Measurements from ENCODE around the gene PRCP. TPM values are rescaled to one million over a fixed set of nuclear protein-coding genes. Genes with fewer than 3 reads are reported as not detected.

PRCP gene
- total and polyA plus RNA-seq, 2 donors from 2014 or later, result 115 to 202 TPM

- H3K9ac ChIP-seq (ENCODE audit: low read length in 3 of 3), result no peak overlapping the region
- no peak for TF ChIP-seq CTCF (IDR thresholded peaks at IDR 0.05; ENCODE audit: borderline replicate concordance, extremely low read depth, insufficient read depth)
These were observed 34.4 kb downstream of the PRCP start for GRCh38 chr11:82865841-82866240.

GRCh38 chr11:82864268-82864667 is 36.0 kb downstream of the PRCP start:
- intact Hi-C loops (cut with DNase I), result no loop called here
- peak; percentile 51 for FAIRE-seq

More at GRCh38 chr11:82865841-82866240, 34.4 kb downstream of the PRCP start:
- intact Hi-C loops (cut with DNase I), result no loop called here
- Histone ChIP-seq H3K27me3 (ENCODE audit: control insufficient read depth, insufficient read depth, low read length) (no peaks in the 10 kb centered on the region), H3K4me1 (ENCODE audit: control insufficient read depth in 2 of 3, insufficient read depth in 2 of 3, low read depth in 1 of 3, low read length in 3 of 3) (peaks cover 0 to 14% (median 9%) of the 10 kb centered on the region in 3 donors), H3K27ac (ENCODE audit: low read depth in 2 of 2, low read length in 2 of 2) (no peak overlapping the region), H3K4me3 (ENCODE audit: low read length in 3 of 3) (no peak overlapping the region), H3K9me3 (ENCODE audit: control insufficient read depth in 2 of 3, insufficient read depth in 1 of 3, low read length in 3 of 3) (no peaks in the 10 kb centered on the region), H3K36me3 (ENCODE audit: control insufficient read depth in 2 of 3, insufficient read depth in 3 of 3, low read length in 3 of 3) (no peaks in the 10 kb centered on the region)
- no peak for DNase-seq
- no peak for FAIRE-seq

GRCh38 chr11:82863209-82863608 is 37.0 kb downstream of the PRCP start:
- Histone ChIP-seq H3K27me3 (ENCODE audit: control insufficient read depth, insufficient read depth, low read length) (no peaks in the 10 kb centered on the region), H3K9me3 (ENCODE audit: control insufficient read depth in 2 of 3, insufficient read depth in 1 of 3, low read length in 3 of 3) (no peaks in the 10 kb centered on the region), H3K36me3 (ENCODE audit: control insufficient read depth in 2 of 3, insufficient read depth in 3 of 3, low read length in 3 of 3) (no peaks in the 10 kb centered on the region), H3K9ac (ENCODE audit: low read length in 3 of 3) (no peak overlapping the region), H3K4me1 (ENCODE audit: control insufficient read depth in 2 of 3, insufficient read depth in 2 of 3, low read depth in 1 of 3, low read length in 3 of 3) (peaks cover 0 to 9% (median 5%) of the 10 kb centered on the region in 3 donors), H3K27ac (ENCODE audit: low read depth in 2 of 2, low read length in 2 of 2) (no peak overlapping the region), H3K4me3 (ENCODE audit: low read length in 3 of 3) (no peak overlapping the region)
- FAIRE-seq (no peak), DNase-seq (no peak)
- intact Hi-C loops (cut with DNase I), result no loop called here
- TF ChIP-seq CTCF (IDR thresholded peaks at IDR 0.05; ENCODE audit: borderline replicate concordance, extremely low read depth, insufficient read depth), result no peak

More at GRCh38 chr11:82864268-82864667, 36.0 kb downstream of the PRCP start:
- H3K9ac ChIP-seq (ENCODE audit: low read length in 3 of 3), result no peak overlapping the region
- H3K4me3 ChIP-seq (ENCODE audit: low read length in 3 of 3), result no peak overlapping the region
- H3K9me3 ChIP-seq (ENCODE audit: control insufficient read depth in 2 of 3, insufficient read depth in 1 of 3, low read length in 3 of 3), result no peaks in the 10 kb centered on the region
- H3K27me3 ChIP-seq (ENCODE audit: control insufficient read depth, insufficient read depth, low read length), result no peaks in the 10 kb centered on the region
- TF ChIP-seq CTCF (IDR thresholded peaks at IDR 0.05; ENCODE audit: borderline replicate concordance, extremely low read depth, insufficient read depth), result peak; percentile 63
- H3K27ac ChIP-seq (ENCODE audit: low read depth in 2 of 2, low read length in 2 of 2), result no peak overlapping the region
- DNase-seq, result peak; percentile 48 to 73 (median 61)
- peaks cover 0 to 6% (median 3%) of the 10 kb centered on the region in 3 donors for H3K4me1 ChIP-seq (ENCODE audit: control insufficient read depth in 2 of 3, insufficient read depth in 2 of 3, low read depth in 1 of 3, low read length in 3 of 3)
- H3K36me3 ChIP-seq (ENCODE audit: control insufficient read depth in 2 of 3, insufficient read depth in 3 of 3, low read length in 3 of 3), result no peaks in the 10 kb centered on the region

GRCh38 chr11:82862379-82862778 is 37.9 kb downstream of the PRCP start:
- Histone ChIP-seq H3K9me3 (ENCODE audit: control insufficient read depth in 2 of 3, insufficient read depth in 1 of 3, low read length in 3 of 3) (no peaks in the 10 kb centered on the region), H3K4me1 (ENCODE audit: control insufficient read depth in 2 of 3, insufficient read depth in 2 of 3, low read depth in 1 of 3, low read length in 3 of 3) (peaks cover 0 to 8% (median 5%) of the 10 kb centered on the region in 3 donors), H3K36me3 (ENCODE audit: control insufficient read depth in 2 of 3, insufficient read depth in 3 of 3, low read length in 3 of 3) (no peaks in the 10 kb centered on the region), H3K27ac (ENCODE audit: low read depth in 2 of 2, low read length in 2 of 2) (no peak overlapping the region), H3K4me3 (ENCODE audit: low read length in 3 of 3) (no peak overlapping the region), H3K9ac (ENCODE audit: low read length in 3 of 3) (no peak overlapping the region), H3K27me3 (ENCODE audit: control insufficient read depth, insufficient read depth, low read length) (no peaks in the 10 kb centered on the region)
- intact Hi-C loops (cut with DNase I), result no loop called here
- TF ChIP-seq CTCF (IDR thresholded peaks at IDR 0.05; ENCODE audit: borderline replicate concordance, extremely low read depth, insufficient read depth), result no peak
- DNase-seq, result no peak
- FAIRE-seq, result no peak
